NCI-H345 treated with DMSO at 0.1 percent for 48 hours (cell line): ENCODE data around the gene SYCP1.
"Not testable (repeated sequence)": the region's sequence is repeated elsewhere in the genome, so short reads cannot be mapped to it uniquely, and the experiment has no call there.

Experiments used
- DNase-seq: peaks from one replicate; lab custom pipeline; 2025; ENCODE audit not compliant: unreplicated experiment; lab: John Stamatoyannopoulos, UW

SYCP1 gene

GRCh38 chr1:114854693-114855320 lies at the start of gene SYCP1:
Gene SYCP1 (plus strand): TSS chr1:114854863. CDS start chr1:114855465, 602 bp downstream.
- DNase-seq, result no peak

GRCh38 chr1:114819869-114820268 lies 34.8 kb upstream of the SYCP1 start:
- DNase-seq, result no peak

GRCh38 chr1:114820392-114820791 lies 34.3 kb upstream of the SYCP1 start:
- no peak for DNase-seq

- DNase-seq, result no peak
Measured at GRCh38 chr1:114821978-114822377, 32.7 kb upstream of the SYCP1 start.

GRCh38 chr1:114828251-114828650 lies 26.4 kb upstream of the SYCP1 start:
- DNase-seq, result no peak

GRCh38 chr1:114830075-114830474 lies 24.6 kb upstream of the SYCP1 start:
- DNase-seq, result not testable (repeated sequence)

- no peak for DNase-seq
Measured at GRCh38 chr1:114831276-114831994, 23.2 kb upstream of the SYCP1 start.

GRCh38 chr1:114832057-114832456 lies 22.6 kb upstream of the SYCP1 start:
- no peak for DNase-seq

GRCh38 chr1:114833421-114833820 lies 21.2 kb upstream of the SYCP1 start:
- DNase-seq, result no peak

GRCh38 chr1:114844270-114844669 lies 10.4 kb upstream of the SYCP1 start:
- DNase-seq, result no peak

GRCh38 chr1:114853584-114853983 lies 1.1 kb upstream of the SYCP1 start:
- no peak for DNase-seq

GRCh38 chr1:114861384-114861783 lies 6.7 kb downstream of the SYCP1 start:
- DNase-seq, result no peak

- DNase-seq, result no peak
Measured at GRCh38 chr1:114892194-114892918, 37.7 kb downstream of the SYCP1 start.

GRCh38 chr1:114896795-114897194 lies 42.1 kb downstream of the SYCP1 start:
- no peak for DNase-seq

GRCh38 chr1:114901814-114902213 lies 47.2 kb downstream of the SYCP1 start:
- DNase-seq, result no peak

GRCh38 chr1:114902343-114902742 lies 47.7 kb downstream of the SYCP1 start:
- DNase-seq, result no peak

GRCh38 chr1:114903480-114903879 lies 48.8 kb downstream of the SYCP1 start:
- no peak for DNase-seq

GRCh38 chr1:114915720-114916119 lies 61.1 kb downstream of the SYCP1 start:
- not testable (repeated sequence) for DNase-seq

GRCh38 chr1:114926607-114927006 lies 71.9 kb downstream of the SYCP1 start:
- DNase-seq, result no peak

GRCh38 chr1:114927401-114927800 lies 72.7 kb downstream of the SYCP1 start:
- DNase-seq, result no peak

- no peak for DNase-seq
Measured at GRCh38 chr1:114956570-114956969, 101.9 kb downstream of the SYCP1 start.

GRCh38 chr1:114959423-114959822 lies 104.8 kb downstream of the SYCP1 start:
- no peak for DNase-seq
